ENCODE measurements around the gene PTPA. TPM values are rescaled to one million over a fixed set of nuclear protein-coding genes. Genes with fewer than 3 reads are reported as not detected.

PTPA gene
- total RNA-seq, 1 donor from 2014 or later = 162 TPM

Other genes with a start within 250 kb of the PTPA start
- gene KYAT1, start 229.5 kb upstream of the PTPA start, total RNA-seq = 12.1 TPM
- 19.8 TPM for gene LRRC8A, start 229.3 kb upstream of the PTPA start, total RNA-seq
- gene PHYHD1, start 190.4 kb upstream of the PTPA start, total RNA-seq = 20.3 TPM
- 8.4 TPM for gene DOLK, start 163.8 kb upstream of the PTPA start, total RNA-seq
- 15.9 TPM for gene NUP188, start 163.7 kb upstream of the PTPA start, total RNA-seq
- 33.9 TPM for gene SH3GLB2, start 83.1 kb upstream of the PTPA start, total RNA-seq
- 35.6 TPM for gene MIGA2, start 74.8 kb upstream of the PTPA start, total RNA-seq
- gene DOLPP1, start 30.3 kb upstream of the PTPA start, total RNA-seq = 9.4 TPM
- 85.3 TPM for gene CRAT, start 622 bp upstream of the PTPA start, total RNA-seq
- 3.8 TPM for gene IER5L, start 66.8 kb downstream of the PTPA start, total RNA-seq